ENCODE results near the gene SHISAL2B. TPM values are rescaled to one million over a fixed set of nuclear protein-coding genes. Genes with fewer than 3 reads are reported as not detected.
A peak's percentile ranks its signal among the peaks of the same experiment; 100 is the strongest.

Gene SHISAL2B
- total RNA-seq: 0.55 and 0.93 TPM in 2 replicates
- long read RNA-seq: 0 reads

- H3K4me1 Mint-ChIP-seq: peaks cover 18% of the 10 kb centered on the region
- TF ChIP-seq CTCF (conservative IDR thresholded peaks at IDR 0.05): no peak
- DNase-seq (ENCODE audit: low read depth, low spot score): peak; percentile 34
- H3K4me3 Mint-ChIP-seq: peak within 1 kb of the TSS; percentile 86
- H3K27ac Mint-ChIP-seq (ENCODE audit: unreplicated experiment): no peak within 1 kb of the TSS
- H3K27me3 Mint-ChIP-seq (ENCODE audit: low read depth): peaks cover 48% of the 10 kb centered on the region
- peaks cover 2% of the 10 kb centered on the region for H3K9me3 Mint-ChIP-seq
- H3K36me3 Mint-ChIP-seq (ENCODE audit: low read depth): no peaks in the 10 kb centered on the region
These were observed at the start of gene SHISAL2B for GRCh38 chr5:64690417-64691151. Gene SHISAL2B, plus strand, starts transcription at chr5:64690503. Its CDS starts 121 bp downstream, at chr5:64690624.

GRCh38 chr5:64644831-64645230, 45.5 kb upstream of the SHISAL2B start:
- H3K9me3 Mint-ChIP-seq: no peaks in the 10 kb centered on the region
- H3K27ac Mint-ChIP-seq (ENCODE audit: unreplicated experiment): no peak overlapping the region

GRCh38 chr5:64646169-64646568, 44.1 kb upstream of the SHISAL2B start:
- Mint-ChIP-seq H3K4me3 (no peak overlapping the region), H3K36me3 (ENCODE audit: low read depth) (no peaks in the 10 kb centered on the region), H3K27ac (ENCODE audit: unreplicated experiment) (no peak overlapping the region), H3K27me3 (ENCODE audit: low read depth) (no peaks in the 10 kb centered on the region), H3K9me3 (no peaks in the 10 kb centered on the region), H3K4me1 (no peaks in the 10 kb centered on the region)
- TF ChIP-seq CTCF (conservative IDR thresholded peaks at IDR 0.05): no peak
- no peak for DNase-seq (ENCODE audit: low read depth, low spot score)

More at GRCh38 chr5:64644831-64645230, 45.5 kb upstream of the SHISAL2B start:
- no peaks in the 10 kb centered on the region for H3K4me1 Mint-ChIP-seq
- no peak overlapping the region for H3K4me3 Mint-ChIP-seq
- no peak for TF ChIP-seq CTCF (conservative IDR thresholded peaks at IDR 0.05)
- H3K36me3 Mint-ChIP-seq (ENCODE audit: low read depth): no peaks in the 10 kb centered on the region
- no peaks in the 10 kb centered on the region for H3K27me3 Mint-ChIP-seq (ENCODE audit: low read depth)
- DNase-seq (ENCODE audit: low read depth, low spot score): no peak

GRCh38 chr5:64649512-64649911, 40.8 kb upstream of the SHISAL2B start:
- Mint-ChIP-seq H3K27ac (ENCODE audit: unreplicated experiment) (no peak overlapping the region), H3K27me3 (ENCODE audit: low read depth) (no peaks in the 10 kb centered on the region), H3K4me3 (no peak overlapping the region), H3K4me1 (no peaks in the 10 kb centered on the region), H3K9me3 (peaks cover 3% of the 10 kb centered on the region), H3K36me3 (ENCODE audit: low read depth) (no peaks in the 10 kb centered on the region)
- DNase-seq (ENCODE audit: low read depth, low spot score): no peak
- TF ChIP-seq CTCF (conservative IDR thresholded peaks at IDR 0.05): no peak

- Mint-ChIP-seq H3K4me3 (no peak overlapping the region), H3K9me3 (peaks cover 8% of the 10 kb centered on the region), H3K27ac (ENCODE audit: unreplicated experiment) (no peak overlapping the region), H3K27me3 (ENCODE audit: low read depth) (no peaks in the 10 kb centered on the region), H3K4me1 (no peaks in the 10 kb centered on the region), H3K36me3 (ENCODE audit: low read depth) (no peaks in the 10 kb centered on the region)
- TF ChIP-seq CTCF (conservative IDR thresholded peaks at IDR 0.05): no peak
- no peak for DNase-seq (ENCODE audit: low read depth, low spot score)
These were observed 36.3 kb upstream of the SHISAL2B start for GRCh38 chr5:64653766-64654560.
